CD4-positive, alpha-beta T cell treated with Interleukin-21 for 1 hour (primary cell): ENCODE data around the gene VIPR2.

Experiments used
- DNase-seq: peaks from one replicate; pipeline ENCODE4 v3.0.0-alpha.2; 2020

The VIPR2 gene

GRCh38 chr7:159064121-159064815 lies 80.4 kb downstream of the VIPR2 start:
- no peak for DNase-seq

DNA sequence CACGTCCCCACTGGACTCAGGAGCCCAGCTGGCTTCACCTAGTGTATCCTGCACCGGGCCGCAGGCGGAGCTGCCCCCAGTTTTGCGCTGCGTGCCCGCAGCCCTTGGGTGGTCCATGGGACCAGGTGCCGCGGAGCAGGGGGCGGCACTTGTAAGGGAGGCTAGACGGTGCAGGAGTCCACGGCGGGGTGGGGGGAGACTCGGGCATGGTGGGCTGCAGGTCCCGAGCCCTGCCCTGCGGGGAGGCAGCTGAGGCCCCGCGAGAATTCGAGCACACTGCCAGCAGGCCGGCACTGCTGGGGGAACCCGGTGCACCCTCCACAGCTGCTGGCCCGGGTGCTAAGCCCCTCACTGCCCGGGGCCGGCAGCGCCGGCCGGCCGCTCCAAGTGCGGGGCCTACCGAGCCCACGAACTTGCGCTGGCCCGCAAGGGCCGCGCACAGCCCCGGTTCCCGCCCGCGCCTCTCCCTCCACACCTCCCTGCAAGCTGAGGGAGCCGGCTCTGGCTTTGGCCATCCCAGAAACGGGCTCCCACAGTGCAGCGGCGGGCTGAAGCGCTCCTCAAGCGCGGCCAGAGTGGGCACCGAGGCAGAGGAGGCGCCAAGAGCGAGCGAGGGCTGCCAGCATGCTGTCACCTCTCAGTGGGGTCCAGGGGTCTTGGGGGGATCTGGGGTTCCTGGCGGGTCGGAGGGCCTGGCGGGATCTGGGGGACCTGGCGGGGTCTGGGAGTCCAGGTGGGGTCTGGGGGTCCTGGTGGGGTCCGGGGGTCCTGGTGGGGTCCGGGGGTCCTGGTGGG lies 81.4 kb downstream of the VIPR2 start:
- DNase-seq = no peak

- no peak for DNase-seq
These were observed 82.1 kb downstream of the VIPR2 start for GRCh38 chr7:159062569-159062968.

DNA sequence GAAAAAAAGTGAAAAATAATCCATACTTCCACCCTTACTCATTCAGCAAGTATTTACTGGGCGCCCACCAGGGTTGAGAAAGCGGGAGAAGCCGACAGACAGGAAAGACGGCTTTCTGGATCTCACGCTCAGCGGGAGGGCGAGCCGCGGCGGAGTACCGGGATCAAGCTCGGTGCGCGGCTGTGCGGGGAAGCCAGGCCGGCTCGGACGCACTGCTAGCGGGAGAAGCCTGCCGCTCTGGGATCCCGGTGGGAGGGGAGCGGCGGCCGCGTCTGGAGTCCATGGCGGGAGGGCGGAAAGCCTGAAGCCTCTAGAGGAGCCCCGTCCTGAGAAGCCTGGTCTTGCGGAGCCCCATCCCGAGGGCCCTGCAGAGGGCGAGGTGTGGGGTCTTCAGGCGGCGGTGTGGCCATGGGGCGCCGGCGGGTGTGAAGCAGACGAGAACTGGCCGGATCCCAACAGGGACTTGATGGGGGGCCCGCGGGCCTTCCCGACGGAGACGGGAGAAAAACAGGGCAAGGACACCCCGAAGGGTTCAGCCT lies 82.9 kb downstream of the VIPR2 start:
- DNase-seq = no peak

GRCh38 chr7:159061209-159061608 lies 83.5 kb downstream of the VIPR2 start:
- no peak for DNase-seq

DNA sequence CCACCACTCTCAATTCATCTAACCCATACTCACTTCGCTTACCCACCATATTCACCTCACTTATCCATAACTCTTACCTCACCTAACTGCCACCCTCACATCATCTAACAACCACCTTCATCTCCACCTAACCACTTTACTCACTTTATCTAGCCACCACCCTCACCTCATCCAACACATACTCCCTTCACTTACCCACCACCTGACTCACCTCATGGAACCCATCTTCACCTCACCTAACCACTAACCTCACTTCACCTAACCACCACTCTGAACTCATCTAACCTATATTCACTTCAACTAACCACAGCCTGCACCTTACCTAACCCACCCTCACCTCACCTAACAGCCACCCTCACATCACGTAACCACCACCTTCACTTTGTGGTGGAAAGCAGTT lies 84.2 kb downstream of the VIPR2 start:
- no peak for DNase-seq

- DNase-seq = no peak
These were observed 85.0 kb downstream of the VIPR2 start for GRCh38 chr7:159059629-159060028.

DNA sequence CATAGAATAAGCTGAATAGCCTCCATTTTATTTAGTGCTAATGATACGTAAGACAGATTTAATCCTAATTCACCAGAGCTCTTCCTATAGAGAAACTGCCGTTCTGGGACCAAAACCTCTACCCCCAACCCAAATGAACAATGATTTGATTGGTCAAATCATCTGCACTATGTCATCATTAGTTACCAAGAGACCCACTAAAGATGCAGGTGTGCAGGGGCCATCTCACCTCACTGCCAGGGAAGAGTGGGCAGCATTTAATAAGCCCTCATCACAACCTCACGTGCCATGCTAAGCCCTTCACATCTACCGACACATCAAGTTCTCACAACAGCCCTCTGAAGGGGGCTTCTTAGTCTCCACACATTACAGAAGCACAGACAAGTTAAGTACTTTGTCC lies 87.0 kb downstream of the VIPR2 start:
- DNase-seq = no peak

DNA sequence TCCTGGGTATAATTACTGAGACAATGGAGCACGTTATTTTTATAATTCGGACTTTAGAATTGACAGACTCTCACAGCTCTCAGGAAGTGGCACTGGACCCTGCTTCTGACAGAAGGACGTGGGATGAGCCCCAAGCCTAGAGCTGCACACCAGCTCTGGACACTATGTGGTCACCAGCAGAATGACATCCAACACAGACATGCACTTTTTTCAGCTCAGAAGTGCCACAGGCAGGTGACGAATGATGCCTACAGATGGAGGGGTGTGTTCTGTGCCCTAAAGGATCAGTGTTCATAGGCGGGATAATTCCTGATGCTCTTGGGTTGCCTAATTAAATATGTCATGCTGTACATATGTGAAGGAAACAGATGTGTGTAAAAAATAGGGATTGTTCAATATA lies 87.9 kb downstream of the VIPR2 start:
- DNase-seq = no peak

- DNase-seq = no peak
These were observed 92.8 kb downstream of the VIPR2 start for GRCh38 chr7:159051916-159052315.

DNA sequence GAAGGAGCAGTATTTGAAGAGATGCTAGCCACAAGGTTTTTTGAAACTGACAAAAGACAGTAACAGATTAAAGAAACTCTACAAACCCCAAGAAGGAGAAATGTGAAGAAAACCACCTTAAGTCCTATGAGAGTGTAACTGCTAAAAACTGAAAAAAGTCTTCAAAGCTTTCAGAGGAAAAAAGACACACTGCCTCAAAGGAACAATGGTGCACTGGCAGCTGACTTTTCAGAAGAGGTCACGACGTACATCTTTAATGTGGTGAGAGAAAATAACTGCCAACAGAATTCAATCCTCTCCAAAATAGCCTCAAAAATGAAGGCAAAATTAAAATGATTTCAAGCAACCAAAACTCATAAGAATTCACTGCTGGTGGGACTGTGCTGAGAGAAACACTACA lies 94.0 kb downstream of the VIPR2 start:
- no peak for DNase-seq

DNA sequence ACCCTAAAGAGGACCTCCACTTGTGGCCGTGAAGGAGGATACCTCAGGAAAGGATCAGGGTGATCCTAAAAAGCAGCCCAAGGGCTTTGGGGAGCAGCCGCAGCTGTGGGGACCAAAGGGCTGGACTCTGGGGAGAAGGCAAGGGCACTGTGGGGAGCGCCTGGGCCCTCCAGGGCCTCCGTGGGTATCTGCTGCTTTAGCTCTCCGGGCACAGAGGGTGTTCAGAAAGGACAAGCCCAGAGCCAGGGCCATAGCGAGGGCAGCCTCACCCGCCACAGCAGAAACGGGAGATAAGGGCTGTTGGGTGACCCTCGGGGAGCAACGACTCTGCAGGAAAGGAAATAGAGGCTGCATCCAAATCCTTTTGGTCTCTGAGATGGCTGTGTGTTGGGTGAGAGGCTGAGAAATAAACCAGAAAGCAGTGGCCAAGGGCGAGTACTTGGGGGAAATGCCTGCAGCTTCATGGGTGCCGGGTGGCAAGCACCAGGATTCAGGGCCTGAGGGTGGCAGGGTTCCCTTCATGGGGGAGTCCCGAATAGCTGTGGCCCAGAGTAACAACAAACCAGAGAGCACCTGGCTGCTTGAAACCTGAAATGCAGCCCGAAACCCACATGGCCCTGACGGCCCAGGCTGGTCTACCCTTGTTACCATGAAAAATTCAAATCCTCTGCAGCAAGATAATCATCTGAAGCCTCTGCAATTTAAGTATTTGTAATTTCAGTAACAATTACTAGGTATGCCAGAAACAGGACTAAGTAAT lies 95.2 kb downstream of the VIPR2 start:
- no peak for DNase-seq

GRCh38 chr7:159048656-159049055 lies 96.0 kb downstream of the VIPR2 start:
- DNase-seq = no peak

DNA sequence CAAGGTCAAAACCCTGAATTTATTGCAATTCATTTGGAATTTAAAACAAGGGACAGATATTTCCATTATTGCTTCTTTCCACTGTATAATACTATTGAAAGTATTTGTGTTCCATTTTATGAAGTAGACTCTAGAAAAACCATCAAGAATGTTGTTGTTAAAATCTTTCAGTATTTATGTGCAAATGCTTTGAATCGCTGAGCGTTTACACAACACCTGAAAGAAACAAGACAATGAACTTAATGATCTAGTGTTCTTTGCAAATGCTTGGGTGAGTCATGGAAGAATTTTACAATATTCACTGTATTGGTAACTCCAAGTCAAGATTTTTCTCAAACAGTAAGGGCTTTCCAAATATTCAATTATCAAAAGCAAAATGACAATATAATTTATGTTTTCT lies 97.1 kb downstream of the VIPR2 start:
- DNase-seq = no peak

- DNase-seq = no peak
These were observed 98.4 kb downstream of the VIPR2 start for GRCh38 chr7:159046300-159046699.

GRCh38 chr7:159045839-159046238 lies 98.8 kb downstream of the VIPR2 start:
- no peak for DNase-seq

- no peak for DNase-seq
These were observed 102.0 kb downstream of the VIPR2 start for GRCh38 chr7:159042581-159043101.

- DNase-seq = no peak
These were observed 102.6 kb downstream of the VIPR2 start for GRCh38 chr7:159042103-159042502.

- no peak for DNase-seq
These were observed 103.6 kb downstream of the VIPR2 start for GRCh38 chr7:159040912-159041711.

DNA sequence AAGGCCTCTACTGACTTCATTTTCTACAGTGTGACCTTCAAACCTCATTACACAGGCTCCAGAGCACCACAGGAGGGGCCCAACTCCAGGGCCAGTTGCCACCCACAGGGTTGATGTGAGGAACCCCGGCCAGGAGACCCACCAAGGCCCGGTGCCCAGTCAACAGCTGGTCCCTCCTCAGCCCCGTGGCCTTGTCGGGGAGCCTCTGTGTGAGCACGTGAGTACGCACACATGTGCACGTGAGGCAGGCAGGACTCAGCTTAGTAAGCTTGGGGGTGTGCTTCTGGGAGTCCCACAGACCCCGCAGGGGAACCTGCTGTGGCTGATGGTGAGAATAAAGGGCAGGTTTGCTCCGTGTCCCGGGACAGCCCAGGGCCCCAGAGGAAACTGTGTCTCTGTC lies 104.5 kb downstream of the VIPR2 start:
- no peak for DNase-seq

DNA sequence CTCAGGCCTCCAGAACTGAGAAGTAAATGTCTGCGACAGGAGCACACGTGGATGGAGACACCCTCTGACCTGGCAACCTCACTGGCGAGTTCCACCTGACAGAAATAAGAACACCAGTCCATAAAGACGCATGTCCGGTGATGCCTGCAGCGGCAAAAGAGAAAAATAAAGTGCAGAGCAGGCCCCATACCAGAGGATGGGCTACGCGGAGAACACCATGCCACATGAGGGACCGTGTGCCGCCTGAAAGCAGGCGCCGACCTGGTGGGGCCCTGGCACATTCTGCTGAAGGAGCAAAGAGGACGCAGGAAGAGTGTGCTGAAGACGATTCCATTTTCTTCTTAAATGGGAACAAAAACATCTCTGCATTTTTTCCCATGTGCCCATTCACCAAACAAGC lies 105.0 kb downstream of the VIPR2 start:
- DNase-seq = no peak

- DNase-seq = no peak
These were observed 106.6 kb downstream of the VIPR2 start for GRCh38 chr7:159038066-159038465.
